Right atrium auricular region (tissue), 2 donors: ENCODE measurements around the gene LTBP3. TPM values are rescaled to one million over a fixed set of nuclear protein-coding genes. Genes with fewer than 3 reads are reported as not detected.

Source experiments
- DNase-seq: peaks from one replicate; pipeline ENCODE4 v3.0.0-alpha.2; 2019; ENCODE audit warnings: low spot score
- H3K27ac ChIP-seq, 2 donors: fragments of 200-600 bp; sonication (generic); 1 replicate in 1 of 2; 2 replicates in 1 of 2; pipeline ENCODE4 v1.5.1; 2016 to 2019
- H3K27me3 ChIP-seq, 2 donors: fragments of 200-600 bp; sonication (generic); one replicate each; pipeline versions ENCODE4 v1.5.1 to v1.6.0; 2017 to 2019
- H3K36me3 ChIP-seq: fragments of 200-600 bp; sonication (generic); one replicate; pipeline ENCODE4 v1.5.1; 2016
- H3K4me1 ChIP-seq, 2 donors: fragments of 200-600 bp; sonication (generic); one replicate each; pipeline versions ENCODE4 v1.5.1 to v1.6.0; 2017 to 2019
- H3K4me3 ChIP-seq, 2 donors: fragments of 200-600 bp; sonication (generic); 1 replicate in 1 of 2; 2 replicates in 1 of 2; pipeline ENCODE4 v1.5.1; 2017 to 2019; ENCODE audit warnings: mild to moderate bottlenecking in 1 of 2, moderate library complexity in 1 of 2
- H3K9me3 ChIP-seq, 2 donors: fragments of 200-600 bp; sonication (generic); one replicate each; pipeline ENCODE4 v1.5.1; 2019
- total RNA-seq, 2 donors: library from RNA; depleted of rRNA; stranded (reverse); fragments of >200 nt; gene quantifications; one replicate each; pipeline ENCODE4 v1.1.0, GENCODE V29; 2016
- TF ChIP-seq, protein P1 (sequence below), 2 donors: fragments of 200-600 bp; sonication (generic); IDR thresholded peaks; one replicate each; pipeline ENCODE4 v1.5.1; 2019; ENCODE audit warnings: antibody characterized with exemption in 2 of 2

LTBP3 gene
- total RNA-seq, 2 donors from 2014 or later, result 114 to 161 TPM

DNA sequence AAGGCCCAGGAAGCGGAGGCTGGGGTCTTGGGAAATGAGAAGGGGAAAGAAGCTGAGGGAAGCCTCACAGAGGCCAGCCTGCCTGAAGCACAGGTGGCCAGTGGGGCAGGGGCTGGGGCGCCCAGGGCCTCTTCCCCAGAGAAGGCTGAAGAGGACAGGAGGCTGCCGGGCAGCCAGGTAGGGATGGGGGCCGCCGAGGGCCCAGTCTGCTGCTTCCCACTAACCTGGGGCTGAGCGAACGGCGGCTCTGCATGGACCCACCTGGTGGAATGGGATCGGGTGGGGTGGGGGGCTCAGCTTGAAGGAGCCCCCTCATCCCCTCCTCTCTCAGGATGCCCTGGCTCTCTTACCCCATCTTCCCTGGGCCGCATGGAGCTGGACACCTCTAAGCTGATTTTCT, 25.4 kb upstream of the LTBP3 start:
- H3K27ac ChIP-seq, result no peak overlapping the region
- no peaks in the 10 kb centered on the region for H3K9me3 ChIP-seq
- no peak for DNase-seq
- H3K27me3 ChIP-seq, result no peaks in the 10 kb centered on the region
- TF ChIP-seq, protein P1, sequence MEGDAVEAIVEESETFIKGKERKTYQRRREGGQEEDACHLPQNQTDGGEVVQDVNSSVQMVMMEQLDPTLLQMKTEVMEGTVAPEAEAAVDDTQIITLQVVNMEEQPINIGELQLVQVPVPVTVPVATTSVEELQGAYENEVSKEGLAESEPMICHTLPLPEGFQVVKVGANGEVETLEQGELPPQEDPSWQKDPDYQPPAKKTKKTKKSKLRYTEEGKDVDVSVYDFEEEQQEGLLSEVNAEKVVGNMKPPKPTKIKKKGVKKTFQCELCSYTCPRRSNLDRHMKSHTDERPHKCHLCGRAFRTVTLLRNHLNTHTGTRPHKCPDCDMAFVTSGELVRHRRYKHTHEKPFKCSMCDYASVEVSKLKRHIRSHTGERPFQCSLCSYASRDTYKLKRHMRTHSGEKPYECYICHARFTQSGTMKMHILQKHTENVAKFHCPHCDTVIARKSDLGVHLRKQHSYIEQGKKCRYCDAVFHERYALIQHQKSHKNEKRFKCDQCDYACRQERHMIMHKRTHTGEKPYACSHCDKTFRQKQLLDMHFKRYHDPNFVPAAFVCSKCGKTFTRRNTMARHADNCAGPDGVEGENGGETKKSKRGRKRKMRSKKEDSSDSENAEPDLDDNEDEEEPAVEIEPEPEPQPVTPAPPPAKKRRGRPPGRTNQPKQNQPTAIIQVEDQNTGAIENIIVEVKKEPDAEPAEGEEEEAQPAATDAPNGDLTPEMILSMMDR (IDR thresholded peaks at IDR 0.05), result no peak
- H3K4me3 ChIP-seq, result no peak overlapping the region
- H3K4me1 ChIP-seq, result peaks cover 0 to 37% of the 10 kb centered on the region in 2 donors
- peaks cover 48% of the 10 kb centered on the region for H3K36me3 ChIP-seq

DNA sequence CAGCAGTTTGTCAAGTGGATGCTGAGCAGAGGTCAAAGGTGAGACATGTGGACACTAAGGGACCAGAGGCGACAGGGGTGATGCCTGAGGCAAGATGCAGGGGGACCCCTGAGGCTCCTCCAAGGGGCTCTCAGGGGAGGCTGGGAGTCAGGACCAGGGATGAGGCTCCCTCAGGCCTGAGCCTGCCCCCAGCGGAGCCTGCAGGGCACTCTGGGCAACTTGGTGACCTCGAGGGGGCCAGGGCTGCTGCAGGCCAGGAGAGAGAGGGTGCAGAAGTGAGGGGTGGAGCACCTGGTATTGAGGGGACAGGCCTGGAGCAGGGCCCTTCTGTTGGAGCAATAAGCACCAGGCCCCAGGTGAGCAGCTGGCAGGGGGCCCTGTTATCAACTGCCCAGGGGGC, 23.8 kb upstream of the LTBP3 start:
- DNase-seq, result no peak
- H3K4me3 ChIP-seq, result no peak overlapping the region
- H3K9me3 ChIP-seq, result no peaks in the 10 kb centered on the region
- H3K27me3 ChIP-seq, result no peaks in the 10 kb centered on the region
- H3K4me1 ChIP-seq, result peaks cover 0 to 37% of the 10 kb centered on the region in 2 donors
- H3K36me3 ChIP-seq, result peaks cover 48% of the 10 kb centered on the region
- TF ChIP-seq, protein P1 (IDR thresholded peaks at IDR 0.05), result no peak
- no peak overlapping the region for H3K27ac ChIP-seq

DNA sequence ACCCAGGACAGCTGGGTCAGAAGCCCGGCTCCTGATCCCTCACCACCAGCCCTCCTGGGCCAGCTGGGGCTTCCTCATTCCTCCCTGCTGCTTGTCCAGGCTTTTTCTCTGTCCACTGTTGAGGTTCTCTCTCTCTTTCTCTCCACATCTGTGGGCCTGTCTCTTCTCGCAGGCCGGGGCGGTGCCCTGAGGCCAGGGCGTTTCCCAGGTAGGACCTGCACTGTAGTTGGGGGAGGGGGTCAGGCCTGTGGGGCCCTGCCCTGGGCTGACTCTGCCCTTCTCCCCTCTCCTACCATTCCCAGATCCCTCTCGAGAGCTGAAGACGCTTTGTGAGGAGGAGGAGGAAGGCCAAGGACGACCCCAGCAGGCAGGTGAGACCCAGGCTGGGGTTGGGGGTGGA, 22.6 kb upstream of the LTBP3 start:
- Histone ChIP-seq H3K4me3 (no peak overlapping the region), H3K27me3 (no peaks in the 10 kb centered on the region), H3K36me3 (peaks cover 48% of the 10 kb centered on the region), H3K9me3 (no peaks in the 10 kb centered on the region), H3K27ac (no peak overlapping the region), H3K4me1 (peaks cover 0 to 34% of the 10 kb centered on the region in 2 donors)
- TF ChIP-seq, protein P1 (IDR thresholded peaks at IDR 0.05), result no peak
- DNase-seq, result no peak

DNA sequence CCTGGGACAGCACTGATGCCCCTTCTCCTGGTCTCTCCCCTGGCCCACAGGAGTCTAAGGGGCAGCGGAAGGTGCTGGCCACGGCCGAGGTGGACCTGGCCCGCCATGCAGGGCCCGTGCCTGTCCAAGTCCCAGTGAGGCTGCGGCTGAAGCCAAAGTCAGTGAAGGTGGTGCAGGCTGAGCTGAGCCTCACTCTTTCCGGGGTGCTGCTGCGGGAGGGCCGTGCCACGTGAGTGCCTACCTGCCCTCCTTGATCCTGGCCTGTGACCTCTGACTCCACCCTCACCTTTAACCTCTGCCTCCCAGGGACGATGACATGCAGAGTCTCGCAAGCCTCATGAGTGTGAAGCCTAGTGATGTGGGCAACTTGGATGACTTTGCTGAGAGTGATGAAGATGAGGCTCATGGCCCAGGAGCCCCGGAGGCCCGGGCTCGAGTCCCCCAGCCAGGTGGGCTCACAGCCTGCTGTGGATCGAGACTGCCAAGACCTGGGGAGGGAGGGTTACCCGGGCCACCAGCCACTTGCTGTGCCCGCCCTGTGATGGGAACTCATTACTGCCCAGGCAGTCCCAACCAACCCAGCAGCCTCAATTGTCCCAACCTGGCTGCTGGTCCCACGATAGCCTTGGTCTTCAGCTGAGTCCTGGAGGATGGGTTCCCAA, 22.0 kb upstream of the LTBP3 start:
- Histone ChIP-seq H3K36me3 (peaks cover 48% of the 10 kb centered on the region), H3K27ac (no peak overlapping the region), H3K9me3 (no peaks in the 10 kb centered on the region), H3K27me3 (no peaks in the 10 kb centered on the region), H3K4me3 (no peak overlapping the region), H3K4me1 (peaks cover 0 to 34% of the 10 kb centered on the region in 2 donors)
- DNase-seq, result no peak
- TF ChIP-seq, protein P1 (IDR thresholded peaks at IDR 0.05), result no peak

DNA sequence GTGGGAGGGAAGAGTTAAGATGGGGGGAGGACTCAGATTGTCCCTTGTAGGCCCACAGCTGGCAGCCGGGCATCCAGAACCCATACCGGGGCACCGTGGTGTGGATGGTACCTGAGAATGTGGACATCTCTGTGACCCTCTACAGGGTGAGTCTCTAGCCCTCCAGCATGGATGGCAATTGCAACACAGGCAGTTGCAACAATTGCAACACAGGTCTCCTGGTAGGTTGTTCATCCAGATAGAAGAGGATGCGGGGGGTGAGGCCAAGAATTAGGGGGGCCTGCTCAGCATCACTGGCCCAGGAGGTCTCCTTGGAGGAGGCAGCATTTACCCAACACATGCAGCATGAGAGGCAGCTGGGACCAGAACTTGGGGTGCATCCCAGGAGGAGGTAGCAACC, 21.1 kb upstream of the LTBP3 start:
- H3K4me3 ChIP-seq, result no peak overlapping the region
- H3K9me3 ChIP-seq, result no peaks in the 10 kb centered on the region
- no peak for DNase-seq
- TF ChIP-seq, protein P1 (IDR thresholded peaks at IDR 0.05), result no peak
- H3K27me3 ChIP-seq, result no peaks in the 10 kb centered on the region
- H3K36me3 ChIP-seq, result peaks cover 48% of the 10 kb centered on the region
- no peak overlapping the region for H3K27ac ChIP-seq
- H3K4me1 ChIP-seq, result peaks cover 0 to 43% of the 10 kb centered on the region in 2 donors

DNA sequence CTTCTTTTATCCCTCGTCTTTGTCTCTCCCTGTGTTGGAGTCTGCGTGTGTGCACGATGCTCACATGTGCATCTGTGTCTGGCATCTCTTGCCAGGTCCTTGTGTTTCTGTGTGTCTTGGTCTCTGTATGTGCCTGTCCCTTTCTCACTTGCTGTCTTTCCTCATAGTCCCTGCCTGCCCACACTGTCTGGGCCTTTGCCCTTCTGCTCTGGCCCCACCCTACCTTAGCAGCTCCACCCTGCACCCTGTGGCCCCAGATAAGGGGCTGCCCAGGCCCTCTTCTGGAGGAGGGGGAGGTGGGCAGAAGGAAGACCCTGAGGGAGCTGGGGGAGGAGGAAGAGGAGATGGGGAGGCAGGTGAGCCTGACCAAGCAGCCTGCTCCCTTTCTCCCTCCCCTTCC, 20.5 kb upstream of the LTBP3 start:
- Histone ChIP-seq H3K27me3 (no peaks in the 10 kb centered on the region), H3K4me1 (peaks cover 0 to 47% of the 10 kb centered on the region in 2 donors), H3K4me3 (no peak overlapping the region), H3K36me3 (peaks cover 43% of the 10 kb centered on the region), H3K9me3 (no peaks in the 10 kb centered on the region), H3K27ac (no peak overlapping the region)
- DNase-seq, result no peak
- TF ChIP-seq, protein P1 (IDR thresholded peaks at IDR 0.05), result no peak
